Suppressor macrophage treated with lipopolysaccharide for 4 hours (primary cell): ENCODE measurements around the gene LTBP1.

Experiments
- DNase-seq: peaks from one replicate; pipeline ENCODE4 v3.0.0-alpha.2; 2020

The LTBP1 gene

DNA sequence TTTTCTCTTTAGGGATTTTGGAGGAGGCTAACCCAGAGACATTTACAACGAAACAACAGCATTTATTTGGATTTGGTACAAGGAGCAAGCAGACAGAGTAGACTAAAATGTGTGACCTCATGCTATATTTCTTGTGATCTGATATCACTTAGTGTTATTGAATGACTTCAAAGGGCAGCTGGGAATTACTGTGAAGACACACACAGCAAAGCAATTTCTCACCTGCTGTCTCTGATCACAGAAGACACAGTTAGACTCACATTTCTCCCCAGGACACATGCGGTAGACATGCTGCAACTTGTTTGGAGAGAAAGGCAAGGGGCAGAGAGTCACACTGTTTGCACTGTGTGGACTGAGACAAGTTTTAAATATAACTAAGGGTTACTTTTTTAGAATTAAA is 67.5 kb downstream of the LTBP1 start:
- DNase-seq = no peak

DNA sequence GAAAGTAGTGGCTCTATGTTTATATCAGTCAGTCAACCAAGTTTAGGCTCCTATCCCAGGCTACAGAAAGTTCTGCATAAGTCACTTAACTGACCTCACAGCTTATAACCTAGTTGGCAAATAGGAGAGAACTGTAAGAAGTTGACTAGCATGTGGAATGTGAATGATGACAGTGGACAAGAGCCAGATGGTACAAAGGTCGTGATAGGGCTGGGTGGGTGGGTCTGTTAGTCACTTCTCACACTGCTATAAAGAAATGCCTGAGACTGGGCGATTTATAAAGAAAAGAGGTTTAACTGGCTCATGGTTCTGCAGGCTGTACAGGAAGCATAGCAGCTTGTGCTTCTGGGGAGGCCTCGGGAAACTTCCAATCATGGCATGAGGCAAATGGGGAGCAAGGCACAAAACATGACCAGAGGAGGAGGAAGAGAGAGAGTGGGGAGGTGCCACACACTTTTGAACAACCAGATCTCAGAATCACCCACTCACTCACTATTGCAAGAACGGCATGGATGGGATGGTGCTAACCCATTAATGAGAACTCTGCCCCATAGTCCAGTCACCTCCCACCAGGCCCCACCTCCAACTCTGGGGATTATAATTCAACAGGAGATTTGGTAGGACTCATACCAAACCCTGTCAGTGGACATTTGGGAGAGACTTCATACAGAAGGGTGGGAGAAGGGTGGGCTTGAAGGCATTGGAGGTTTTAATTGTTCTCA is 68.8 kb downstream of the LTBP1 start:
- DNase-seq = no peak

DNA sequence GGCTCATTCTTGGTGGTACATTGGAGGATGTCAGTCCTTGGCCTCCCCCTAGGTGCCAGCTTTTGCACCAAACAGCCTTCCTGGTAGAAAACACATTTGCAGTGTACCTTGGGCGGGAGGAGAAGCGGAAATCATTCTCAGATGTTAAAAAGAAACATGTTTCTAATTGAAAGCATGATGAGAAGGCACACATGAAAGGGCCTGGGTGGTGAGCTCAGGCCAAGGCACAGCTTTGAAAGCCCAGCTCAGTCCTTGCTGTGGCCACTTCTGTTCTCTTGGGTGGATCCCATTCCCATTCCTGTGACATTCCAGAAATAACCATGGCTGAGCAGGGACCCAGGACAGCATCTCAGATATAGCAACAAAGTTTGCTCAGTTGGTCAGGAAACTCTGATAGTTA is 71.5 kb downstream of the LTBP1 start:
- DNase-seq = no peak

- no peak for DNase-seq
Observed at GRCh38 chr2:33019796-33020195, 73.0 kb downstream of the LTBP1 start.

DNA sequence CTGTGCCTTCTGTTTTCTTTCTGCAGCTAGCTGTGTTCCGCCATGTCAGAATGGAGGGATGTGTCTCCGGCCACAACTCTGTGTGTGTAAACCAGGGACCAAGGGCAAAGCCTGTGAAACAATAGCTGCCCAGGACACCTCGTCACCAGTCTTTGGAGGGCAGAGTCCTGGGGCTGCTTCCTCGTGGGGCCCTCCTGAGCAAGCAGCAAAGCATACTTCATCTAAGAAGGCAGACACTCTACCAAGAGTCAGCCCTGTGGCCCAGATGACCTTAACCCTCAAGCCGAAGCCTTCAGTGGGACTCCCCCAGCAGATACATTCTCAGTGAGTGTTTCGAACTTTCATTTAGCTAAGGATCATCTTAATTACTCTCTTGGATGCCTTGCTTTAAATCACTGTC is 74.1 kb downstream of the LTBP1 start:
- no peak for DNase-seq

DNA sequence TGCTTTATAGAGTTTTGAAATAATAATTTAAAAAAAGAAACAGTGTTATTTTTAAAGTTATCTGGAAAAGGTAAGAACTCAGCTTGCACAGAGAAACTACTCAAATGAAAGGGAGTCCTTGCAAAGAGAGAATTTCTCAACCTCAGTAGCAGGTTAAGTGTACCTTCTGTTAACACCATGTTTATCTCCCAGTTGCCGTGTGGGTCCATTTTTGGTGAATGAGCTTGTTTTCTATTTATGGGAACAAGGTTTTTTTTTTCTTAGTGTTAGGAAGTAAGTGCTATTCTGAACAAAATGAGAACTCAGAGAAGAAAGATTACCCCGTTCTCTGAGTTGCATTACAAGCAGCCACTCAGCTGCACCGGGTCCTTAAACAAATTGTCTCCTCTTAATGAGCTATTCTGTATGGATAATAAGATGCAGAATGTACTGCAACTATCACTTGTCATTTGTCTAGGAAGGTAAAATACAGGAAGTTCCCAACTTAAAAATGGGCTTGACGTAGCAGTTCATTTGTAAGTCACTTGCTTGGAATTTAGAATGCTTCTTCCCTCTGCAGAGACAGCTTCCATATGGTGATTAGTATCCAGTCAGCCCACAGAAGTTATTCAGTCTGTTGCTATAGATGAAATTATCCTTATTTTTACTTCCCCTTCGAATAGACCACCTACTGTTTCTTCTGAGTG is 74.9 kb downstream of the LTBP1 start:
- DNase-seq = no peak

- DNase-seq = no peak
Observed at GRCh38 chr2:33022395-33022985, 75.7 kb downstream of the LTBP1 start.

DNA sequence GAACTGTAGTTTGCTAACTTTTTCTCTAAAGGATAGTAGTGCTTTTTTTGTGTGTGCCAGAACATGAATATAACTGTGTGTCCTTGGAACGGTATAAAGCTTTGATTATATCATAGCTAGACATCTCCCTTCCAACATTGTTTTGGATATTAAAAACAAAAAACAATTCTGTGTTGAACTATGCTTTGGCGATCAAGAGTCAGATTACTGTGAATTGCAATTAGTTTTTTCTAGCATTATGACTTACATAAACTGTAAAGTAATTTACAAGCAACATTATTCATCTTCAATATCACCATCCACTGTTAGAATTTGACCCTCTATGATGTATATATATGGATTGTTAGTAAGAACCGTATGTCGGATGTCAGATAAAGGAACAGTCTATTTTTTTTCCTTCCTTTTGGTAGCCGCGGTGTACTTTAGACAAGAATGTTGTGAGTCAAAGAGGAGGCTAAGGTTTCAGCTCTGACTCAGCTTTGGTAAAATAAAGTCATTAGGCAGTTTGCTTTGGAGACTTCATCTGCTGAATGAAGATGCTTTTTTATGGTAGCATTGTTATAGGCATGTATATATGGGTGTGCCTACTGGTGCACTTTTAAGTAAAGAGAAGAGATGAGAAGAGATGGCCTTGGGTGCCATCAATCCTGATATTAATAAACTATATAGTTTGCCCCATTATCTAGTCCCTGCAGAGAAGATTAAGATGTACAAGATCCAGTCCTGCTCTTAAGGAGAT is 76.4 kb downstream of the LTBP1 start:
- DNase-seq = no peak

GRCh38 chr2:33023728-33024500 is 77.2 kb downstream of the LTBP1 start:
- no peak for DNase-seq

DNA sequence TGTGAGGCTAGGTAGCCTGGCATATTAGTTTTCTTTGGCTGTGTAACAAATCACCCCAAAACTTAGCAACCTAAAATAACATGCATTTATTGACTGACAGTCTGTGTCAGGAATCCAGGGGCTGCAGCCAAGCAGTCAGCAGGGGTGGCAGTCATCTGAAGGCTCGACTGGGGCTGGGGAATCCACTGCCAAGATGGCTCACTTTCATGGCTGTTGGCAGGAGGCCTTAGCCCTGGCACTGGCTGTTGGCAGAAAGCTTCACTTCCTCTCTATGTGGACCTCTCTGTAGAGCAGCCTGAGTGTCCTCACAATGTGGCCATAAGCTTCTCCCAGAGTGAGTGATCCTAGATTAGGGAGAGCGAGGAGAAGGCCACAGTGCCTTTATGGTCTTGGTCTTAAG is 78.0 kb downstream of the LTBP1 start:
- DNase-seq = no peak

GRCh38 chr2:33029459-33029858 is 82.7 kb downstream of the LTBP1 start:
- DNase-seq = no peak

- no peak for DNase-seq
Observed at GRCh38 chr2:33029926-33030325, 83.2 kb downstream of the LTBP1 start.

DNA sequence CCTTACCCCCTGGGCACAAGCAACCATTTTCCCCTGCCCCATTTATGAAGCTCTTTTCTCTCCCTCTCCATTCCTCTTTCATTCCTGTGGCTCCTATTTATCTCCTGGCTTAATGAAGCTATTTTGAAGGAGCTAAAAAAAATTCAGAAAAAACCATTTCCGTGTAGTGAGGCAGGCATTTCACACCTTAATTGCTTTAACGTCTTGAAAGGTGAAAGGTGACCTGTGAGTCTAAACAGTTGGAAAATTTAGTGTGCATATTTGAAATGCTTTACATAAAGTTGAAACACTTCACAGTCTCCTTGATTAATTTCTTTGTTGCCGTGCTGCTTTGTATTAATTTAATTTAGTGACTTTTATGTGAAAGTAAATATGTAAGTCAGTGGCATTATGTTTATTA is 83.6 kb downstream of the LTBP1 start:
- DNase-seq = no peak

- DNase-seq = no peak
Observed at GRCh38 chr2:33032245-33032644, 85.5 kb downstream of the LTBP1 start.

DNA sequence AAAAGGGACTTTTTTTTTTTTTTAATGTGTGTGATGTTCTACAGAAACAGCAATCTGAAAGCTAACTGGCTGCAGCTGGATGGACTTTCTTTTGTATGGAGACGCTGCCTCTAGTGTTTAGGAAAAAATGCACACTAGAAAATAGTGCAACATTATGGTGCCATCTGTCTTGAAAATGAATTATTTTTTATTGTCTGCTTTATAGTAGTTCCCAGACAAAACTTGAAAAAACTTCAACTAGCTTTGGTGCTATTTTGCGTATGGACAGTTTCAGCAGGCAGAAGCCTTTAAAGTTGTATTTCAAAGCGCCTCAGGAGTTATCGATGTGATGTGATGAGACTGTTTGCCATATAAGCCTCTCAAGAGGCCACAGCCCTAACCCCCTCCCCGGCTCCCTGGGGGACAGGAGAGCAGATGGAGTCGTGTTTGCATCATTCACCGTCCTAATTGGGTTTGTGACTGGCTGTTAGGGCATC is 86.9 kb downstream of the LTBP1 start:
- DNase-seq = no peak

DNA sequence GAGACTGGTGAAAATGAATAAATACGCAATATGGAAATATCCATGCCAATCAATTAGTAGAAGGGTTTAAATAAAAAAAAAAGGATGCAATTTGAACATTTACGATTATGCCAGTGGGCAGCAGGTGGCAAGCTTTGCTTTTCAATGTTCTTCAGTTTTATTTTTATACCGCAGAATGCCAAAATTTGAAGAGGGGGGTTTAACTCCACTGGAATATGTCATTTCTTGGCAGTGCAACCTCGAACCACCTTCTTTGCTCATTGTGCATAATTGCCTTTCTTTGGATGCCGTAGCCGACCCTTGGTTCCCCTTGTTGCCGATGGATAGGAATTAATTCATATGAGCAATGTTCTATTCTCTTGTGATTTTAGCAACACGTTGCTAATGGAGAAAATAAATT is 88.0 kb downstream of the LTBP1 start:
- no peak for DNase-seq

DNA sequence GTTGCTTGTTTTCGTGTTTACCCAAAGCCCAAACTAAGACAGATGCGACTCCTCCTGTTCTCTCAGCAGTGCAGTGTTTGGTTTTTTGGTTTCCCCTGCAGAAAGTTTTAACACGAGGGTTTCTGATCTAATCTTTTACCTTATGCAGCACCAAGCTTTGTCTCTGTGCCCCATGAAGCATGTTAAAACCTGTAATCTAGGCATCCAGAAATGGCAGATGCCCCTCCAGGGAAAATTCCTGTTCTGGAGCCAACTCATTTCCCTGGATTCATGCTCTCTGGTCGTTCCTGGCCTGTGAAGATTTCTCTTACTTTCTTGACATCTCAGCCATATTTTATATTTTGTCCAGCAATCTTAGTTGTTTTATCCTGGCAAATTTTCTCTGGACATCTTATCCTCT is 91.5 kb downstream of the LTBP1 start:
- DNase-seq = no peak

DNA sequence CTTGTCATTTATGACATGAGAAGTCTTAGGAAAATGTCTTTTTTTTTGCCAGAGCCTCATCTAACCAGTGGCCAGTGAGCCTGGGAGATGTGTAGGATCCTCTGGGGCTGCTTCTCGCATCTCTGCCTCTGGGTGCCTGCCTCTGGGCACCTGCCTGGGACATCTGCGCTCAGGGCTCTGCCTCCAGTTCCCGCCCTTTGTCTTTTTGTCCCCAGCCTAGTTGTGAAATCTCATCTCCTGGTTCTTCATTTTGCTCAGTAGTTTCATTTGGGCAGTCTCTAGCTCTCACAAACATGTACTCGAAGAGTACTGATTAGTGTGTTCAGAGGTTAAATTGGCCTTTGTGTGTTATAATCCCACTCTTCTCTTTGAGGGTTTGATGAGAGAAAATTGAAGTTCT is 92.0 kb downstream of the LTBP1 start:
- DNase-seq = no peak

DNA sequence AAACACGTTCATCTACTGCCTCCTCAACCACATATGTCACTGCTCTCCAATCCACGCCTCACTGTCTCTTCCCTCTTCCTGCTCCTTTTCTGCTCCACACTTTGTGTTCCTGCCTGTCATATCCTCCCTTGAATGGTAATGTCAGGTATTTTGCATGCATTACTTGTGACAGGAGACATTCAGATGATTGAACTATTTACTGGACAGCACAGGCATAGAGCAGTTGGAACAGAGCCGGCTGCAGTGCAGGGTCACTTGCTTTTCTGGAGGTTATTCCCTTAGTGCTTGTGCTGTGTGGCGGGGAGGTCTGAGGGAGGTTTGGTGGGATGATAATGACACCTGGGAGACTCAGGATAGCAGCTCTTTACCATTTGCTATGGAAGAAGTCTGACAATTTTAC is 93.8 kb downstream of the LTBP1 start:
- no peak for DNase-seq

DNA sequence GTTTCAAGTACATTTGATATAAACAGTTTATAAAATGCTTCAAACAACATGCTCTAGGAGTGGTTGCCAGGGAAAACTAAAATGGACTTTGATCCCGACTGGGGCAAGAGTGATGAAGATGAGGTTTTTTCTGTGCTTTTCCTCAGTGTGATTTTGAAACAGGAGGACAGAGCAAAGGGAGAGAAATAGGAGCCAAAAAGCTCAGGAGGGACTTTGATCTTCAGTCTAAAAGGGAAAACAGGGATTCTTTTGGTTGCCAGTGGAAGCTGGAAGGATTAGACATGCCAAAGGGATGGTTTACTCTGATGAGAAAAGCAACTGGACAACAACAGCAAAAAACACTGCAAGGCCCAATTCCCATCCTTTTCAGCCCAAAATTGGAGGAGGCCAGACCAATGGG is 95.5 kb downstream of the LTBP1 start:
- no peak for DNase-seq

- DNase-seq = no peak
Observed at GRCh38 chr2:33042819-33043218, 96.1 kb downstream of the LTBP1 start.

- no peak for DNase-seq
Observed at GRCh38 chr2:33047939-33048338, 101.2 kb downstream of the LTBP1 start.
